PC-9 (cell line): Measurements from ENCODE around the gene FUBP1. TPM values are rescaled to one million over a fixed set of nuclear protein-coding genes. Genes with fewer than 3 reads are reported as not detected.

Source experiments
- BruUV-seq: library from RNA; stranded (reverse); fragments of 400-500 nt; replicated peaks from 2 replicates; lab custom pipeline; 2021; lab: Mats Ljungman, UMichigan
- CTCF ChIA-PET: fragments of 300-600 bp; sonication (Branson Sonifier 250); formaldehyde crosslinking; loops from one replicate; lab custom pipeline; 2022; ENCODE audit warnings: antibody characterized with exemption; lab: Charles Lee
- POLR2A ChIA-PET: fragments of 300-600 bp; sonication (Branson Sonifier 250); formaldehyde crosslinking; loops from one replicate; lab custom pipeline; 2022; ENCODE audit warnings: antibody characterized with exemption; ENCODE audit not compliant: unreplicated experiment; lab: Charles Lee
- DNase-seq, 2 experiments: peaks; one replicate each; pipeline versions ENCODE4 v3.0.0 to v3.0.0-alpha.2; 2015 to 2022; ENCODE audit warnings: mixed read lengths in 1 of 2
- H2AFZ ChIP-seq: fragments of 200-600 bp; sonication (generic); 2 replicates; pipeline ENCODE4 v1.8.1; 2017; ENCODE audit warnings: antibody characterized with exemption
- H3F3A ChIP-seq: fragments of 200-600 bp; sonication (generic); 2 replicates; pipeline ENCODE4 v1.8.1; 2017; ENCODE audit warnings: antibody characterized with exemption, mild to moderate bottlenecking, low read depth; ENCODE audit not compliant: insufficient read depth
- H3K27ac ChIP-seq: fragments of 200-600 bp; sonication (generic); 2 replicates; pipeline ENCODE4 v1.6.1; 2016; ENCODE audit warnings: mixed run types
- H3K27me3 ChIP-seq: fragments of 200-600 bp; sonication (generic); 2 replicates; pipeline ENCODE4 v1.6.1; 2016; ENCODE audit warnings: low read depth, mixed run types; ENCODE audit not compliant: insufficient read depth
- H3K36me3 ChIP-seq: fragments of 200-600 bp; sonication (generic); 2 replicates; pipeline ENCODE4 v1.6.1; 2016; ENCODE audit warnings: low read depth, mixed run types
- H3K4me1 ChIP-seq: fragments of 200-600 bp; sonication (generic); replicated peaks from 2 replicates; pipeline ENCODE4 v1.6.1; 2016; ENCODE audit warnings: mixed run types; ENCODE audit not compliant: insufficient read depth
- H3K4me2 ChIP-seq: fragments of 200-600 bp; sonication (generic); 2 replicates; pipeline ENCODE4 v1.6.1; 2017; ENCODE audit warnings: mixed run types
- H3K4me3 ChIP-seq: fragments of 200-600 bp; sonication (generic); 2 replicates; pipeline ENCODE4 v1.6.1; 2016; ENCODE audit warnings: mixed run types
- H3K79me2 ChIP-seq: fragments of 200-600 bp; sonication (generic); 2 replicates; pipeline ENCODE4 v1.6.1; 2017; ENCODE audit warnings: low read depth, mixed run types
- H3K9me2 ChIP-seq: fragments of 200-600 bp; sonication (generic); 2 replicates; pipeline ENCODE4 v1.8.1; 2017; ENCODE audit warnings: mild to moderate bottlenecking; ENCODE audit not compliant: insufficient read depth
- H3K9me3 ChIP-seq: fragments of 200-600 bp; sonication (generic); 2 replicates; pipeline ENCODE4 v1.8.1; 2016; ENCODE audit warnings: low read depth; ENCODE audit not compliant: insufficient read depth
- H4K20me1 ChIP-seq: fragments of 200-600 bp; sonication (generic); 2 replicates; pipeline ENCODE4 v1.8.1; 2017; ENCODE audit not compliant: insufficient read depth
- EZH2 ChIP-seq: fragments of 200-600 bp; sonication (generic); IDR thresholded peaks from 2 replicates; pipeline ENCODE4 v1.8.0; 2017; ENCODE audit warnings: antibody characterized with exemption, low read depth
- intact Hi-C: fragments of 100-400 bp; cut with micrococcal nuclease; formaldehyde crosslinking; loops from one replicate; pipeline ENCODE4 v1.10.0; 2022; ENCODE audit not compliant: unreplicated experiment
- total RNA-seq: library from RNA; stranded (reverse); gene quantifications from 2 replicates; pipeline ENCODE4 v1.2.3, GENCODE V29; 2021
- TF ChIP-seq, protein P1 (sequence below): fragments of 200-600 bp; sonication (generic); conservative IDR thresholded peaks from 2 replicates; pipeline ENCODE4 v1.6.1; 2017; ENCODE audit warnings: mixed run types, antibody characterized with exemption, mild to moderate bottlenecking, moderate library complexity

The FUBP1 gene
- total RNA-seq, 1 experiment from 2014 or later, result 152 TPM

DNA sequence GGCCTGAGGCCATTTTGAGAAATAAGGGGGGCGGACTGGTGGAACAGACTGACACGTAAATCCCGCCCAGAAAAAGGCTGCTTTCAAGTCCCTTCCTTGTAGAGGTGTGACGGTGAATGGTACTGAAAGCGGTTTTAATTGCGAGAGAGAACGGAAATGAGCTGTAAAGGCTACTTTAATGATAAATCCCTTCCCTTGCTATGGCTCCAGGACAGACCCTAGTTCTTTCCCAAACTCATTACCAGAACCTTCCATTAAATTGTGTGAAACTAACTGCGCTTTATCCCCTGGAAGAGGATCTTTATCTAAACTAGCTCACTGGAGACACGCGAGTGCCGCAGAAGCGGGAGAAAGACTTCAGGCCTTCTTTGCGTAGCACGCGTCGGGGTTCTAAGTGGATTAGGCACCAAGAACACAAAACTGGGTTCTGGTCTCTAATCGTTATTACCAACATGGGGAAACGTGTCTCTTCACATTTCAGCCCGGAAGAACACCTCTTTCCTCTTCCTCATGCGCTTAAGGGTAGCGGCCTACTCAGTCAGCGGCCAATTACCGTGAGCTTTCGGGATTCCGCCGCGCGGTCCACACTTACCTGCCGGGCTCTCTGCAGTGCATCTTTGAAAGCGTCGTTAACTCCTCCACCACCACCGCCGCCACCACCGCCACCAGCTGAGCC, 441 bp downstream of the FUBP1 start:
- peaks cover 36% of the 10 kb centered on the region; the same call in 1 of the 2 replicates for H3F3A ChIP-seq
- intact Hi-C loops, result no loop called here
- H3K4me3 ChIP-seq, result peak overlapping the region; percentile 80
- DNase-seq, result peak; percentile 71 to 97
- H3K4me2 ChIP-seq, result peak overlapping the region; percentile 87
- H4K20me1 ChIP-seq, result peaks cover 46% of the 10 kb centered on the region
- H3K4me1 ChIP-seq, result peaks cover 36% of the 10 kb centered on the region
- TSS peak; percentile 75 for BruUV-seq
- H3K9me2 ChIP-seq, result no peaks in the 10 kb centered on the region
- POLR2A ChIA-PET, result interaction anchor here (0.5 to 2.1 kb wide), 9 partner anchors 12 to 1084 kb away, joined by 3 to 77 read pairs (median 5); partner anchors contain the start of genes DNAJB4 and MIGA1
- CTCF ChIA-PET, result interaction anchor here (0.7 to 2.4 kb wide), 4 partner anchors 26 to 222 kb away, joined by 3 to 11 read pairs (median 6); partner anchors contain the start of gene DNAJB4
- H3K79me2 ChIP-seq, result peaks cover 88% of the 10 kb centered on the region
- peak overlapping the region; percentile 83 for H2AFZ ChIP-seq
- TF ChIP-seq EZH2, result no peak
- TF ChIP-seq, protein P1, sequence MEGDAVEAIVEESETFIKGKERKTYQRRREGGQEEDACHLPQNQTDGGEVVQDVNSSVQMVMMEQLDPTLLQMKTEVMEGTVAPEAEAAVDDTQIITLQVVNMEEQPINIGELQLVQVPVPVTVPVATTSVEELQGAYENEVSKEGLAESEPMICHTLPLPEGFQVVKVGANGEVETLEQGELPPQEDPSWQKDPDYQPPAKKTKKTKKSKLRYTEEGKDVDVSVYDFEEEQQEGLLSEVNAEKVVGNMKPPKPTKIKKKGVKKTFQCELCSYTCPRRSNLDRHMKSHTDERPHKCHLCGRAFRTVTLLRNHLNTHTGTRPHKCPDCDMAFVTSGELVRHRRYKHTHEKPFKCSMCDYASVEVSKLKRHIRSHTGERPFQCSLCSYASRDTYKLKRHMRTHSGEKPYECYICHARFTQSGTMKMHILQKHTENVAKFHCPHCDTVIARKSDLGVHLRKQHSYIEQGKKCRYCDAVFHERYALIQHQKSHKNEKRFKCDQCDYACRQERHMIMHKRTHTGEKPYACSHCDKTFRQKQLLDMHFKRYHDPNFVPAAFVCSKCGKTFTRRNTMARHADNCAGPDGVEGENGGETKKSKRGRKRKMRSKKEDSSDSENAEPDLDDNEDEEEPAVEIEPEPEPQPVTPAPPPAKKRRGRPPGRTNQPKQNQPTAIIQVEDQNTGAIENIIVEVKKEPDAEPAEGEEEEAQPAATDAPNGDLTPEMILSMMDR, result no peak
- H3K27ac ChIP-seq, result peak overlapping the region; percentile 98
- no peaks in the 10 kb centered on the region for H3K9me3 ChIP-seq
- peaks cover 38% of the 10 kb centered on the region for H3K36me3 ChIP-seq
- H3K27me3 ChIP-seq, result no peaks in the 10 kb centered on the region

DNA sequence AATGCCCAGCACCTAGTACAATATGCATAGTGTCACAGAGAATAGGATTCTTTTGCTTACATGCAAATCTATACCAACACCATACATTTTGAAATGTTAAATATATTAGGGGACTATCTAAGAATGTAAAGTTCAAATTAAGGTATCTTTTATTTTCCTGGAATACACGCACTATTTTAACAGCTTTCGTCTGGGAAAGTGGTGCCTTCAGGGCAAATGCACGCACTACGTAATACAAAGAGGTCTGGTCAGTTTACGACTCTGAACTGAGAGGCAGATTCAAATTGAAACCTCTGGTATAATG, 931 bp downstream of the FUBP1 start:
- Histone ChIP-seq H3K4me2 (peak overlapping the region; percentile 87), H3F3A (peaks cover 36% of the 10 kb centered on the region; the same call in 1 of the 2 replicates), H4K20me1 (peaks cover 51% of the 10 kb centered on the region), H3K27ac (peak overlapping the region; percentile 98), H3K36me3 (peaks cover 38% of the 10 kb centered on the region), H3K27me3 (no peaks in the 10 kb centered on the region), H3K9me3 (no peaks in the 10 kb centered on the region), H3K4me1 (peaks cover 36% of the 10 kb centered on the region), H3K4me3 (peak overlapping the region; percentile 80), H3K9me2 (no peaks in the 10 kb centered on the region), H2AFZ (no peak overlapping the region), H3K79me2 (peaks cover 92% of the 10 kb centered on the region)
- no peak for DNase-seq
- intact Hi-C loops, result no loop called here
- CTCF ChIA-PET, result interaction anchor here (0.7 to 2.4 kb wide), 4 partner anchors 27 to 221 kb away, joined by 3 to 11 read pairs (median 6); partner anchors contain the start of gene DNAJB4
- no TSS peak for BruUV-seq
- TF ChIP-seq, protein P1, result no peak
- no peak for TF ChIP-seq EZH2
- POLR2A ChIA-PET, result interaction anchor here (0.5 to 2.1 kb wide), 3 partner anchors 24 to 124 kb away, joined by 4 to 77 read pairs (median 5); partner anchors contain the start of gene DNAJB4

DNA sequence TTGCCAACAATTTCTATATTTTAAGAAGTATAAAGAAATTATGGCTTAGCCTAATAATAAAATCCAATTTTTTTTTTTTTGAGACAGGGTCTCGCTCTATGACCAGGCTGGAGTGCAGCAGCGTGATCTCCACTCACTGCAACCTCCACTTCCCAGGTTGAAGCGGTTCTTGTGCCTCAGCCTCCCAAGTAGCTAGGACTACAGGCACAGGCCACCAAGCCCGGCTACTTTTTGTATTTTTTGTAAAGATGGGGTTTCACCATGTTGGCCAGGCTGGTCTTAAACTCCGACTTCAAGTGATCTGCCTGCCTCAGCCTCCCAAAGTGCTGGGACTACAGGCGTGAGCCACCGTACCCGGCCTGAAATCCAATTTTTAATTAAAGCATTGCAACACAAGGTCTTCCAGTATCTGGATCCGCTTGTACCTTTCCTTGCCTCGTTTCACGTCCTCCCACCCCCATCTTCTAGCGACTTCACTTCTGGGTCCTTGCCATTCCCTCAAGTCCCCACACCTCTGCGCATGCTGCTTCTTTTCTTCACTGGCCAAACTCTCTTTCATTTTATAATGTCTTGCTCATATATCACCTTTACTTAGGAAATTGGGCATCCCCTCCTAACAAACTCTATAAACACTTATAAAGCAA, 2.3 kb downstream of the FUBP1 start:
- no peak for TF ChIP-seq EZH2
- TF ChIP-seq, protein P1, result no peak
- peaks cover 36% of the 10 kb centered on the region for H3K4me1 ChIP-seq
- H3K4me3 ChIP-seq, result peak overlapping the region; percentile 80
- ChIA-PET CTCF (interaction anchor here (0.8 to 2.4 kb wide), 2 partner anchors 138 kb away, joined by 4 to 11 read pairs; no protein-coding TSS in a partner anchor), POLR2A (interaction anchor here (0.7 kb wide), 1 partner anchor 26 kb away, joined by 4 read pairs; no protein-coding TSS in a partner anchor)
- H2AFZ ChIP-seq, result no peak overlapping the region
- no peak for DNase-seq
- intact Hi-C loops, result no loop called here
- H3K79me2 ChIP-seq, result peaks cover 95% of the 10 kb centered on the region
- peaks cover 39% of the 10 kb centered on the region for H3K36me3 ChIP-seq
- no peaks in the 10 kb centered on the region for H3K9me3 ChIP-seq
- H3K9me2 ChIP-seq, result no peaks in the 10 kb centered on the region
- peaks cover 65% of the 10 kb centered on the region for H4K20me1 ChIP-seq
- peaks cover 48% of the 10 kb centered on the region; the same call in 1 of the 2 replicates for H3F3A ChIP-seq
- H3K27me3 ChIP-seq, result no peaks in the 10 kb centered on the region
- BruUV-seq, result no TSS peak
- H3K27ac ChIP-seq, result peak overlapping the region; percentile 98; the same call in 1 of the 2 replicates
- peak overlapping the region; percentile 87 for H3K4me2 ChIP-seq
